ENCODE measurements around the gene PHLDB1. TPM values are rescaled to one million over a fixed set of nuclear protein-coding genes. Genes with fewer than 3 reads are reported as not detected.

Gene PHLDB1
- total and polyA plus RNA-seq, 3 donors from 2014 or later: 51.1 to 102 (median 95.9) TPM

DNA sequence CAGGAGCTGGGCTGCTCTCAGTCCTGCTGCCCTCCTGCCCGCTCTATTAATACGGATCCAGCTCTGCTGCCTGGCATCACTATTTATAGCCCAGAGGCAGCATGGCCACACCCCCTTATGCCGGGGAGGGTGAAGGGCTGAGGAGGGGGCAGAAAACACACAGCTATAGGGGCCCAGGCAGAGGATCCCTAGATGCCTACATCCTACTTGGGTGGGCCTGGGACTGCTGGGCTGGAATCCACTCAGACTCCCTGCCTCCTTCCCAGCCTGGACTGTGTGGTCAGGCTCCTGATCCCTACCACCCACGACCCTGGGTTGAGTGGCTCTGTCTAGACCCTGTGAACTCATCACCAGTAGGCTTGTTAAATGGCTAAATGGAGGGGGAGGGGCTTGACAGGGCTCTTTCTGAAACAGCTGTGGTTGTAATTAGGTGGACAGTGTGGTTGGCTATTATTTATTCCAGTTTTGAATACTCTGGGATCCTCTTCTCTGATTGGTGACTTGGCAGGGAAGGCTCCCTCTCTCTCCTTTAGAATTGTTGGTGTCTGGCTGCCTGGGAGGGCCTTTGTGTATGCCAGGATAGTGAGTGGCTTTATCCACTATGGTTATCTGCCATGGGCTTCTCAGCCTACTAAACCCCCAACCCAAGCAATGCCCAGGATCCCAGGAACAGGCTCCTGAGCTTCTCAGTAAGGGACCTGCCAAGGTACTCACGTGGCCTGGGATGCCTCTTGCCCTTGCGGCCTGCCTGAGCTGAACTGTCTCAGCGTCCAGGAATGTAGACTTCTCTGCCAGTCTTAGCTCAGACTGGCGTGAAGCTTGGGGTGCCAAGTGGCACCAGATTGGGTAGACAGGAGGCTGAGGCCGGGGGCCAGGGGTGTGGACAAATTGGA lies 15.2 kb downstream of the PHLDB1 start:
- H3K36me3 ChIP-seq (ENCODE audit: low read depth, missing control alignments): no peaks in the 10 kb centered on the region
- no peak for TF ChIP-seq POLR2A (IDR thresholded peaks at IDR 0.05)
- intact Hi-C loops (cut with DNase I; ENCODE audit: low total_unique reads): no loop called here
- DNase-seq: peak; percentile 71
- peaks cover 48% of the 10 kb centered on the region for H3K4me1 ChIP-seq
- no peaks in the 10 kb centered on the region for H3K9me3 ChIP-seq
- H3K27me3 ChIP-seq: no peaks in the 10 kb centered on the region
- WGBS, 2 donors: 48 to 57% methylated on average over 7 to 9 of the region's 9 CpGs
- peak overlapping the region; percentile 9 to 45 for H3K27ac ChIP-seq
- no peak overlapping the region for H3K4me3 ChIP-seq

DNA sequence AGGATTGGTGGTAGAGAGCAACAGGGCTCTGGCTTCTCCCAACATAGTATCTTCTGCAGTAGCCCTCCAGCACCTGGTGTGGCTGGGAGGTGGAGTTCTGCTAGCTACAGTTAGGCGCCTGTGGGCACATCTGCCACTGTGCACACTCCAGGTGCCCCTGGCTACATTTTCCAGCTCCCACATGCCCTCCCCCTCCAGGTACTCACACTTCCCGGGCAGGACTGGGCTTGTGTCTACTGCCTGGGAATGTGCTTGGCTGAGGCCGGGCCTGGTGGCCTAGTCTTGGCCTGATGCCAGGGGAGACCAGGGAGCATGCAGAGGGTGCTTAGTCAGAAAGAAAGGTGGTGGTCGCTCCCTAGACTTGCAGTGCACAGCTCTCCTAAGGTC lies 15.8 kb downstream of the PHLDB1 start:
- no peaks in the 10 kb centered on the region for H3K36me3 ChIP-seq (ENCODE audit: low read depth, missing control alignments)
- no peak for DNase-seq
- TF ChIP-seq, protein P1, sequence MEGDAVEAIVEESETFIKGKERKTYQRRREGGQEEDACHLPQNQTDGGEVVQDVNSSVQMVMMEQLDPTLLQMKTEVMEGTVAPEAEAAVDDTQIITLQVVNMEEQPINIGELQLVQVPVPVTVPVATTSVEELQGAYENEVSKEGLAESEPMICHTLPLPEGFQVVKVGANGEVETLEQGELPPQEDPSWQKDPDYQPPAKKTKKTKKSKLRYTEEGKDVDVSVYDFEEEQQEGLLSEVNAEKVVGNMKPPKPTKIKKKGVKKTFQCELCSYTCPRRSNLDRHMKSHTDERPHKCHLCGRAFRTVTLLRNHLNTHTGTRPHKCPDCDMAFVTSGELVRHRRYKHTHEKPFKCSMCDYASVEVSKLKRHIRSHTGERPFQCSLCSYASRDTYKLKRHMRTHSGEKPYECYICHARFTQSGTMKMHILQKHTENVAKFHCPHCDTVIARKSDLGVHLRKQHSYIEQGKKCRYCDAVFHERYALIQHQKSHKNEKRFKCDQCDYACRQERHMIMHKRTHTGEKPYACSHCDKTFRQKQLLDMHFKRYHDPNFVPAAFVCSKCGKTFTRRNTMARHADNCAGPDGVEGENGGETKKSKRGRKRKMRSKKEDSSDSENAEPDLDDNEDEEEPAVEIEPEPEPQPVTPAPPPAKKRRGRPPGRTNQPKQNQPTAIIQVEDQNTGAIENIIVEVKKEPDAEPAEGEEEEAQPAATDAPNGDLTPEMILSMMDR (IDR thresholded peaks at IDR 0.05): no peak
- TF ChIP-seq POLR2A (IDR thresholded peaks at IDR 0.05): no peak
- H3K4me3 ChIP-seq: no peak overlapping the region
- H3K4me1 ChIP-seq: peaks cover 42% of the 10 kb centered on the region
- 63 to 67% methylated on average over 3 to 4 of the region's 4 CpGs for WGBS, 2 donors
- H3K27me3 ChIP-seq: no peaks in the 10 kb centered on the region
- intact Hi-C loops (cut with DNase I; ENCODE audit: low total_unique reads): no loop called here
- no peaks in the 10 kb centered on the region for H3K9me3 ChIP-seq
- H3K27ac ChIP-seq: peak overlapping the region; percentile 9 to 45

DNA sequence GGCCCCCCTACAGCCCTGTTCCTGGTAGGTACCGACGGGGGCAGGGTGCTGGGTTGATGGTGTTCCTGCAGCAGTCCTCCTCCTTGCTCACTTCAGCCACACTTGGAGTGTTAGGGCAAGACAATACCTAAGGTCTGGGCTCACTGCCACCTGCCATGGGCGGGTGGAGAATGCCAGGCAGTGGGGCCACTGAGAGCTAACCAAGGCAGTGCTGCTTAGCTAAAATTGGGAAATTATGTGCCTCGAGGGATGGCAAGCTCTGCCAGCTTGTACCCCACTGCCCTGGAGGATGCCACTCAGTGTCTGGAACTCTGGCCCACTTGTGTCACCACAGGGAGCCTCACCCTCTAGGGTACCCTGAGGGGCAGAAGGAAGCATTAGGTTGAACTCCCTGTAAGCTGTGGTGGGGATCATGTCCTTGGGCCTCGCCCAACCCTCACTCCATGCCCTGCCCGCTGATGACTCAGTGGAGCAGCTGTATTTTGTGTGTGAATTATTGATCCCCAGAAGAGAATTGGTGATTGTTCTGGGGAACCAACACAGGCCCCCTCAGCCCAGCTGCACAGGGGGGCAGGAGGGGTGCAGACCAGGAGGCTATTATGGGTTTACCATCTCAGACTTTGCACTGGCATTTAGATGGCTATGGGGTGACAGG lies 17.7 kb downstream of the PHLDB1 start:
- no peak overlapping the region for H3K27ac ChIP-seq
- intact Hi-C loops (cut with DNase I; ENCODE audit: low total_unique reads): no loop called here
- H3K4me1 ChIP-seq: peaks cover 29% of the 10 kb centered on the region
- no peak overlapping the region for H3K4me3 ChIP-seq
- TF ChIP-seq, protein P1 (IDR thresholded peaks at IDR 0.05): no peak
- no peak for TF ChIP-seq POLR2A (IDR thresholded peaks at IDR 0.05)
- DNase-seq: no peak
- 94% methylated on average over 6 of the region's 6 CpGs; no CpG with 5 or more reads in 1 of the 2 donors for WGBS, 2 donors
- no peaks in the 10 kb centered on the region for H3K36me3 ChIP-seq (ENCODE audit: low read depth, missing control alignments)
- H3K9me3 ChIP-seq: no peaks in the 10 kb centered on the region
- H3K27me3 ChIP-seq: no peaks in the 10 kb centered on the region

DNA sequence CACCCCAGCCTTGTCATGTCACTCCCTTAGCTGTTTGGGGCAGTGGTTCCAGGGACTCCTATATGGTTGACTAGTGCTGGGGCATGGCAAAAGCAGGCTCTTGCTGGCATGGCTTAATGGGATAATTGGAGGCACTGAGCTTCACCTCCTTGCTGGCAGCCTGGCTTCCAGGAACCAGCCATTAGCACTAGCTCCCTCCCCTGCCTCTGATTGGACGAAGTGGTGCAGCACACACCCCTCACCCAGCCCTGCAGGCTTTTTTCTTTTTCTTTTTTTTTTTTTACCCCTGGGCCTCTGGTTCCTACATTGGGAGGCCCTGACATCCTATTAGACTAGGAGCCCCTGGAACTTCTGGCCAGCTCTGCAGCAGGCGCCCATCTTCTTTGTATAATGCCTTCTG lies 18.6 kb downstream of the PHLDB1 start:
- intact Hi-C loops (cut with DNase I; ENCODE audit: low total_unique reads): no loop called here
- TF ChIP-seq, protein P1 (IDR thresholded peaks at IDR 0.05): no peak
- TF ChIP-seq POLR2A (IDR thresholded peaks at IDR 0.05): no peak
- 80 to 86% methylated on average over 2 of the region's 2 CpGs for WGBS, 2 donors
- Histone ChIP-seq H3K36me3 (ENCODE audit: low read depth, missing control alignments) (no peaks in the 10 kb centered on the region), H3K4me1 (peaks cover 22% of the 10 kb centered on the region), H3K27ac (no peak overlapping the region), H3K27me3 (no peaks in the 10 kb centered on the region), H3K4me3 (no peak overlapping the region), H3K9me3 (no peaks in the 10 kb centered on the region)
- no peak for DNase-seq

DNA sequence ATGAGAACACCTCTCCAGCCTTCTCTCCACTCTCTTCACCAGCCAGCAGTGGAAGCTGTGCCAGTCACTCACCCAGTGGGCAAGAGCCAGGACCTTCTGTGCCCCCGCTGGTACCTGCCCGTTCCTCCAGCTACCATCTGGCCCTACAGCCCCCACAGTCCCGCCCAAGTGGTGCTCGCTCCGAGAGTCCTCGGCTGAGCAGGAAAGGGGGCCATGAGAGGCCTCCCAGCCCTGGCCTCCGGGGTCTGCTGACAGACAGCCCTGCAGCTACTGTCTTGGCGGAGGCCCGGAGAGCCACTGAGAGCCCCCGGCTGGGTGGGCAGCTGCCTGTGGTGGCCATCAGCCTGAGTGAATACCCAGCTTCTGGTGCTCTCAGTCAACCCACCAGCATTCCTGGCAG lies 20.2 kb downstream of the PHLDB1 start:
- 83 to 93% methylated on average over 6 to 10 of the region's 10 CpGs for WGBS, 2 donors
- Histone ChIP-seq H3K27me3 (no peaks in the 10 kb centered on the region), H3K27ac (no peak overlapping the region), H3K4me1 (peaks cover 7% of the 10 kb centered on the region), H3K36me3 (ENCODE audit: low read depth, missing control alignments) (no peaks in the 10 kb centered on the region), H3K9me3 (no peaks in the 10 kb centered on the region), H3K4me3 (no peak overlapping the region)
- DNase-seq: no peak
- intact Hi-C loops (cut with DNase I; ENCODE audit: low total_unique reads): no loop called here
- no peak for TF ChIP-seq POLR2A (IDR thresholded peaks at IDR 0.05)
- TF ChIP-seq, protein P1 (IDR thresholded peaks at IDR 0.05): no peak
